Thoracic aorta (tissue), 2 donors: ENCODE results near the gene BORCS5. TPM values are rescaled to one million over a fixed set of nuclear protein-coding genes. Genes with fewer than 3 reads are reported as not detected.

Source experiments
- ATAC-seq: fragments of 150-250 bp; one replicate; pipeline ENCODE4 v1.8.0; 2017; ENCODE audit warnings: low read depth; ENCODE audit not compliant: insufficient number of reproducible peaks, low FRiP score
- DNase-seq: peaks from one replicate; pipeline ENCODE4 v3.0.0-alpha.2; 2020; ENCODE audit warnings: low spot score
- H3K27ac ChIP-seq, 2 donors: fragments of 200-600 bp; sonication (generic); 1 replicate in 1 of 2; 2 replicates in 1 of 2; pipeline ENCODE4 v1.5.1; 2016; ENCODE audit warnings: mild to moderate bottlenecking in 2 of 2, moderate library complexity in 2 of 2
- H3K27me3 ChIP-seq: fragments of 200-600 bp; sonication (generic); replicated peaks from 2 replicates; pipeline ENCODE4 v1.6.0; 2016; ENCODE audit warnings: mild to moderate bottlenecking; ENCODE audit not compliant: insufficient read depth
- H3K36me3 ChIP-seq: fragments of 200-600 bp; sonication (generic); one replicate; pipeline ENCODE4 v1.5.1; 2016
- H3K4me1 ChIP-seq, 2 donors: fragments of 200-600 bp; sonication (generic); 1 replicate in 1 of 2; 2 replicates in 1 of 2; pipeline versions ENCODE4 v1.5.1 to v1.6.0; 2016; ENCODE audit warnings: low read depth in 2 of 2, mild to moderate bottlenecking in 1 of 2; ENCODE audit not compliant: control insufficient read depth in 1 of 2
- H3K4me3 ChIP-seq: fragments of 200-600 bp; sonication (generic); 2 replicates; pipeline ENCODE4 v1.5.1; 2016; ENCODE audit warnings: mild to moderate bottlenecking
- H3K9me3 ChIP-seq: fragments of 200-600 bp; sonication (generic); 2 replicates; pipeline ENCODE4 v1.5.1; 2016
- CTCF ChIP-seq: fragments of 200-600 bp; sonication (generic); IDR thresholded peaks from one replicate; pipeline ENCODE4 v1.5.1; 2019; ENCODE audit warnings: antibody characterized with exemption
- total RNA-seq, 2 donors: library from RNA; depleted of rRNA; stranded (reverse); fragments of >200 nt; gene quantifications; one replicate each; pipeline versions ENCODE4 v1.1.0 to v1.2.3, GENCODE V29; 2016

BORCS5 gene
- total RNA-seq, 2 donors from 2014 or later: 20.6 to 27.1 TPM

- Histone ChIP-seq H3K4me3 (no peak overlapping the region), H3K27me3 (no peaks in the 10 kb centered on the region), H3K9me3 (no peaks in the 10 kb centered on the region), H3K36me3 (no peaks in the 10 kb centered on the region), H3K4me1 (no peaks in the 10 kb centered on the region), H3K27ac (no peak overlapping the region)
- no peak for TF ChIP-seq CTCF
- DNase-seq: no peak
- ATAC-seq: no peak
Measured at GRCh38 chr12:12486661-12487240, 129.9 kb downstream of the BORCS5 start.

- ATAC-seq: no peak
- Histone ChIP-seq H3K9me3 (no peaks in the 10 kb centered on the region), H3K27ac (no peak overlapping the region), H3K4me1 (no peaks in the 10 kb centered on the region), H3K4me3 (no peak overlapping the region), H3K27me3 (no peaks in the 10 kb centered on the region), H3K36me3 (no peaks in the 10 kb centered on the region)
- no peak for TF ChIP-seq CTCF
- no peak for DNase-seq
Measured at GRCh38 chr12:12487490-12487889, 130.6 kb downstream of the BORCS5 start.

GRCh38 chr12:12488296-12488695, 131.4 kb downstream of the BORCS5 start:
- DNase-seq (no peak), ATAC-seq (no peak)
- Histone ChIP-seq H3K36me3 (no peaks in the 10 kb centered on the region), H3K27ac (no peak overlapping the region), H3K4me1 (no peaks in the 10 kb centered on the region), H3K9me3 (no peaks in the 10 kb centered on the region), H3K4me3 (no peak overlapping the region), H3K27me3 (no peaks in the 10 kb centered on the region)
- TF ChIP-seq CTCF: no peak

GRCh38 chr12:12488823-12489550, 132.1 kb downstream of the BORCS5 start:
- DNase-seq (no peak), ATAC-seq (no peak)
- no peaks in the 10 kb centered on the region for H3K9me3 ChIP-seq
- no peaks in the 10 kb centered on the region for H3K27me3 ChIP-seq
- H3K4me1 ChIP-seq: no peaks in the 10 kb centered on the region
- no peak for TF ChIP-seq CTCF
- no peaks in the 10 kb centered on the region for H3K36me3 ChIP-seq
- no peak overlapping the region for H3K27ac ChIP-seq
- no peak overlapping the region for H3K4me3 ChIP-seq

GRCh38 chr12:12491606-12492005, 134.7 kb downstream of the BORCS5 start:
- H3K9me3 ChIP-seq: no peaks in the 10 kb centered on the region
- H3K4me3 ChIP-seq: no peak overlapping the region
- no peak for TF ChIP-seq CTCF
- no peak for DNase-seq
- no peak overlapping the region for H3K27ac ChIP-seq
- no peaks in the 10 kb centered on the region for H3K36me3 ChIP-seq
- H3K4me1 ChIP-seq: no peaks in the 10 kb centered on the region
- ATAC-seq: no peak
- no peaks in the 10 kb centered on the region for H3K27me3 ChIP-seq
